DND-41 (cell line): ENCODE results near the gene TEX26.
"Not testable (repeated sequence)": the region's sequence is repeated elsewhere in the genome, so short reads cannot be mapped to it uniquely, and the experiment has no call there.

Experiments used
- ATAC-seq: fragments of 200-7000 bp; cut with Tn5 transposase; 3 replicates; pipeline ENCODE4 v1.9.1; 2021; ENCODE audit warnings: low read depth; ENCODE audit not compliant: insufficient read depth
- DNase-seq: peaks from one replicate; pipeline ENCODE4 v3.0.0-alpha.2; 2020
- H2AFZ ChIP-seq: 2 replicates; pipeline ENCODE4 v1.6.0; 2012; ENCODE audit warnings: low read depth, low read length
- H3K27ac ChIP-seq: 2 replicates; pipeline ENCODE4 v1.5.1; 2012; ENCODE audit warnings: low read length, inconsistent platforms
- H3K27me3 ChIP-seq: fragments of 200-600 bp; sonication (generic); 2 replicates; pipeline ENCODE4 v1.6.0; 2012; ENCODE audit warnings: low read length, mild to moderate bottlenecking, inconsistent platforms; ENCODE audit not compliant: insufficient read depth, poor library complexity
- H3K36me3 ChIP-seq: 2 replicates; pipeline ENCODE4 v1.5.1; 2012; ENCODE audit warnings: low read length, inconsistent platforms; ENCODE audit not compliant: insufficient read depth
- H3K4me1 ChIP-seq: 2 replicates; pipeline ENCODE4 v1.5.1; 2012; ENCODE audit warnings: mild to moderate bottlenecking, low read length; ENCODE audit not compliant: insufficient read depth
- H3K4me2 ChIP-seq: 2 replicates; pipeline ENCODE4 v1.6.0; 2012; ENCODE audit warnings: mild to moderate bottlenecking, moderate library complexity, low read length, inconsistent platforms; ENCODE audit not compliant: insufficient read depth
- H3K4me3 ChIP-seq, 2 experiments: fragments of 200-600 bp in 1 of 2; shearing (Covaris generic) in 1 of 2; 2 replicates each; pipeline ENCODE4 v1.5.1; 2012 to 2016; ENCODE audit warnings: inconsistent platforms in 2 of 2, low read length in 2 of 2, mild to moderate bottlenecking in 2 of 2, low read depth in 1 of 2, moderate library complexity in 1 of 2
- H3K79me2 ChIP-seq: 2 replicates; pipeline ENCODE4 v1.6.0; 2012; ENCODE audit warnings: low read length, inconsistent platforms; ENCODE audit not compliant: insufficient read depth
- H3K9ac ChIP-seq: 2 replicates; pipeline ENCODE4 v1.6.0; 2012; ENCODE audit warnings: low read depth, mild to moderate bottlenecking, inconsistent platforms, low read length, moderate library complexity
- H3K9me3 ChIP-seq: 2 replicates; pipeline ENCODE4 v1.5.1; 2012; ENCODE audit warnings: low read length, moderate library complexity, mild to moderate bottlenecking, inconsistent platforms; ENCODE audit not compliant: insufficient read depth, severe bottlenecking
- H4K20me1 ChIP-seq: 2 replicates; pipeline ENCODE4 v1.6.0; 2012; ENCODE audit warnings: low read length; ENCODE audit not compliant: insufficient read depth
- EZH2 ChIP-seq: IDR thresholded peaks from 3 replicates; pipeline ENCODE4 v1.6.1; 2012; ENCODE audit warnings: borderline replicate concordance, low read depth, mild to moderate bottlenecking, moderate library complexity, low read length, inconsistent platforms; ENCODE audit not compliant: severe bottlenecking
- TF ChIP-seq, protein P1 (sequence below): IDR thresholded peaks from 2 replicates; pipeline ENCODE4 v1.5.1; 2012; ENCODE audit warnings: borderline replicate concordance, low read length, moderate library complexity, mild to moderate bottlenecking; ENCODE audit not compliant: poor library complexity, severe bottlenecking; ENCODE audit errors: extremely low read depth

Gene TEX26

DNA sequence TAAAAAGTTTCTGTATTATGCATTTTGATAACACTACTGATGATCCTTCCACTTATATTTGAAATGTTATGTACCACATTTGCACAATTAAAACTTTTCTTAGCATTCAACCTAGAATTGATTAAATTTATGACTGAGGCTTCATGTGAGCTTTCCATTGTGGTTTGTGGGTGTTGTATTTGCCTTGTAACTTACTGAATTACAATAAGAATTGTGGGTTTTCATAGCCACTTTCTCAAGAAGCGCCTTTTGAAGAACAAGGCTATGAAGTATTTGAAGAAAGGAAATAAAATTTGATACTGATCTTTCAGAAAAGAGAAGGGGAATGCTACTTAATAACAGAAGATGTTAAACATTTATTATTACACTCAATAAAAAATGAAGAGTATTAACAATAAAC is 7.0 kb upstream of the TEX26 start:
- Histone ChIP-seq H3K9me3 (no peaks in the 10 kb centered on the region), H4K20me1 (0 out of 2 replicates have a peak, but pooled peaks cover 3% of the 10 kb centered on the region), H3K27me3 (peaks cover 37% of the 10 kb centered on the region), H3K4me2 (no peak overlapping the region), H3K9ac (no peak overlapping the region), H3K27ac (no peak overlapping the region), H3K79me2 (no peaks in the 10 kb centered on the region), H3K4me1 (no peaks in the 10 kb centered on the region), H2AFZ (no peak overlapping the region), H3K4me3 (no peak overlapping the region), H3K36me3 (no peaks in the 10 kb centered on the region)
- DNase-seq: no peak
- TF ChIP-seq, protein P1, sequence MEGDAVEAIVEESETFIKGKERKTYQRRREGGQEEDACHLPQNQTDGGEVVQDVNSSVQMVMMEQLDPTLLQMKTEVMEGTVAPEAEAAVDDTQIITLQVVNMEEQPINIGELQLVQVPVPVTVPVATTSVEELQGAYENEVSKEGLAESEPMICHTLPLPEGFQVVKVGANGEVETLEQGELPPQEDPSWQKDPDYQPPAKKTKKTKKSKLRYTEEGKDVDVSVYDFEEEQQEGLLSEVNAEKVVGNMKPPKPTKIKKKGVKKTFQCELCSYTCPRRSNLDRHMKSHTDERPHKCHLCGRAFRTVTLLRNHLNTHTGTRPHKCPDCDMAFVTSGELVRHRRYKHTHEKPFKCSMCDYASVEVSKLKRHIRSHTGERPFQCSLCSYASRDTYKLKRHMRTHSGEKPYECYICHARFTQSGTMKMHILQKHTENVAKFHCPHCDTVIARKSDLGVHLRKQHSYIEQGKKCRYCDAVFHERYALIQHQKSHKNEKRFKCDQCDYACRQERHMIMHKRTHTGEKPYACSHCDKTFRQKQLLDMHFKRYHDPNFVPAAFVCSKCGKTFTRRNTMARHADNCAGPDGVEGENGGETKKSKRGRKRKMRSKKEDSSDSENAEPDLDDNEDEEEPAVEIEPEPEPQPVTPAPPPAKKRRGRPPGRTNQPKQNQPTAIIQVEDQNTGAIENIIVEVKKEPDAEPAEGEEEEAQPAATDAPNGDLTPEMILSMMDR: no peak
- no peak for TF ChIP-seq EZH2
- peak; percentile 63; the same call in 1 of the 3 replicates for ATAC-seq

DNA sequence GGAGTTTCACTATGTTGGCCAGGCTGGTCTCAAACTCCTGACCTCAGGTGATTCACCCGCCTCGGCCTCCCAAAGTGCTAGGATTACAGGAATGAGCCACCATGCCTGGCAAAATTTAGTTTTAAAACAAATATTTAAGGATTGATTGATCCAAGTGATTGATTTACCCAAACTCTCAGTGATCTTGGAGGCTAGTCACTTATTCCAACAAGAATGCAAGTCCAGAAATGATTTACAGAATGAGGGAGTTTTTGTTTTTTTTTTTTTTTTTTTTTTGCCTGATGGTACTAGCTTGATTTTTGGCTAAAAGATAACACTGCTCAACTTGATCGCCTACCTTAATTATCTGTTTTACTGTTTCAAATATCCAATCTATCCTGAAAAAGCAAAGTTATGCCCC is 5.7 kb upstream of the TEX26 start:
- Histone ChIP-seq H3K9me3 (no peaks in the 10 kb centered on the region), H3K4me3 (no peak overlapping the region), H3K9ac (no peak overlapping the region), H3K27me3 (peaks cover 39% of the 10 kb centered on the region), H3K79me2 (no peaks in the 10 kb centered on the region), H3K27ac (no peak overlapping the region), H4K20me1 (0 out of 2 replicates have a peak, but pooled peaks cover 3% of the 10 kb centered on the region), H3K36me3 (no peaks in the 10 kb centered on the region), H2AFZ (no peak overlapping the region), H3K4me1 (no peaks in the 10 kb centered on the region), H3K4me2 (no peak overlapping the region)
- TF ChIP-seq EZH2: no peak
- TF ChIP-seq, protein P1: no peak
- ATAC-seq (no peak), DNase-seq (no peak)

GRCh38 chr13:30927188-30927587 is 5.3 kb upstream of the TEX26 start:
- H3K79me2 ChIP-seq, H2AFZ ChIP-seq, H3K4me2 ChIP-seq, H3K9ac ChIP-seq, H3K9me3 ChIP-seq, H3K4me1 ChIP-seq, H3K36me3 ChIP-seq, H3K4me3 ChIP-seq, ATAC-seq, H3K27ac ChIP-seq, H4K20me1 ChIP-seq, DNase-seq: not testable (repeated sequence)
- H3K27me3 ChIP-seq: peaks cover 39% of the 10 kb centered on the region

DNA sequence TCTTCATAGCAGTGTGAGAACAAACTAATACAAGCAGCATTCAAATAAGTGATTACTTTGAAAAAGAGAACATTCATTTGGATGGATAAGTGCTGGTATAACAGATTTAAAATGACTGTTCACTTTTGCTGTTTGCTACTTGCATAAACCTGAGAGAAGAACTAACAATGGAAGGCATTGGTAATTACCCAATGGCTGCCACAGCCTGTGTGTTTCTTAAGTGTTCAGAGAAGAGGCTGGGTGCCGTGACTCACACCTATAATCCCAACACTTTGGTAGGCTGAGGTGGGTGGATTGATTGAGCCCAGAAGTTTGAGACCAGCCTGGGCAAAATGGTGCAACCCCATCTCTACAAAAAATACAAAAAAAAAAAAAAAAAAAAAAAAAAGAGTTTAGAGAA is 4.9 kb upstream of the TEX26 start:
- H3K4me2 ChIP-seq: no peak overlapping the region
- H3K27ac ChIP-seq: no peak overlapping the region
- no peak for TF ChIP-seq EZH2
- TF ChIP-seq, protein P1: no peak
- H4K20me1 ChIP-seq: 0 out of 2 replicates have a peak, but pooled peaks cover 3% of the 10 kb centered on the region
- no peak overlapping the region for H3K4me3 ChIP-seq
- H3K9ac ChIP-seq: no peak overlapping the region
- H3K27me3 ChIP-seq: peaks cover 37% of the 10 kb centered on the region
- H3K4me1 ChIP-seq: no peaks in the 10 kb centered on the region
- H3K79me2 ChIP-seq: no peaks in the 10 kb centered on the region
- DNase-seq (no peak), ATAC-seq (no peak)
- H3K9me3 ChIP-seq: no peaks in the 10 kb centered on the region
- no peaks in the 10 kb centered on the region for H3K36me3 ChIP-seq
- no peak overlapping the region for H2AFZ ChIP-seq
